ENCODE data around the gene RAB33A. TPM values are rescaled to one million over a fixed set of nuclear protein-coding genes. Genes with fewer than 3 reads are reported as not detected.

Gene RAB33A
- total RNA-seq, 4 donors from 2014 or later, result 0.65 TPM; not detected in 3

DNA sequence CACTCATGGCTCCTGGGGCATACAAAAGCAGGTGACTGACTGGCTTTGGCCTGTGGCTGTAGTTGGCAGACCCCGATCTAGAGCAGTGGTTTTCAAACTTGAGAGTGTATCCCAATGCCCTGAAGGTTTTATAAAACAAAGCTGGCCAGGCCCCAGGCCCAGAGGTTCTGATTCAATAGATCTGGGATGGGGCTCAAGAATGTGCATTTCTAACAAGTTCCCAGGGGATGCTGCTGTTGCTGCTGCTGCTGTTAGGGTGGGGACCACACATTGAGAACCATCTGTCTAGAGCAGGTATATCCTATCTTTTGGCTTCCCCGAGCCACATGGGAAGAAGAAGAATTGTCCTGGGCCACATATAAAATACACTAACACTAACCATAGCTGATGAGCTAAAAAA is 13.5 kb upstream of the RAB33A start:
- intact Hi-C loops (cut with DNase I; ENCODE audit: low total_unique reads), result no loop called here
- H3K4me3 ChIP-seq (ENCODE audit: low read depth, poor library complexity, severe bottlenecking), result no peak overlapping the region
- TF ChIP-seq POLR2A (IDR thresholded peaks at IDR 0.05), result no peak
- TF ChIP-seq, protein P1, sequence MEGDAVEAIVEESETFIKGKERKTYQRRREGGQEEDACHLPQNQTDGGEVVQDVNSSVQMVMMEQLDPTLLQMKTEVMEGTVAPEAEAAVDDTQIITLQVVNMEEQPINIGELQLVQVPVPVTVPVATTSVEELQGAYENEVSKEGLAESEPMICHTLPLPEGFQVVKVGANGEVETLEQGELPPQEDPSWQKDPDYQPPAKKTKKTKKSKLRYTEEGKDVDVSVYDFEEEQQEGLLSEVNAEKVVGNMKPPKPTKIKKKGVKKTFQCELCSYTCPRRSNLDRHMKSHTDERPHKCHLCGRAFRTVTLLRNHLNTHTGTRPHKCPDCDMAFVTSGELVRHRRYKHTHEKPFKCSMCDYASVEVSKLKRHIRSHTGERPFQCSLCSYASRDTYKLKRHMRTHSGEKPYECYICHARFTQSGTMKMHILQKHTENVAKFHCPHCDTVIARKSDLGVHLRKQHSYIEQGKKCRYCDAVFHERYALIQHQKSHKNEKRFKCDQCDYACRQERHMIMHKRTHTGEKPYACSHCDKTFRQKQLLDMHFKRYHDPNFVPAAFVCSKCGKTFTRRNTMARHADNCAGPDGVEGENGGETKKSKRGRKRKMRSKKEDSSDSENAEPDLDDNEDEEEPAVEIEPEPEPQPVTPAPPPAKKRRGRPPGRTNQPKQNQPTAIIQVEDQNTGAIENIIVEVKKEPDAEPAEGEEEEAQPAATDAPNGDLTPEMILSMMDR (IDR thresholded peaks at IDR 0.05), result no peak
- WGBS, 2 donors, result 68 to 69% methylated on average over 2 of the region's 2 CpGs
- no peak for DNase-seq (ENCODE audit: low spot score in 2 of 2)

DNA sequence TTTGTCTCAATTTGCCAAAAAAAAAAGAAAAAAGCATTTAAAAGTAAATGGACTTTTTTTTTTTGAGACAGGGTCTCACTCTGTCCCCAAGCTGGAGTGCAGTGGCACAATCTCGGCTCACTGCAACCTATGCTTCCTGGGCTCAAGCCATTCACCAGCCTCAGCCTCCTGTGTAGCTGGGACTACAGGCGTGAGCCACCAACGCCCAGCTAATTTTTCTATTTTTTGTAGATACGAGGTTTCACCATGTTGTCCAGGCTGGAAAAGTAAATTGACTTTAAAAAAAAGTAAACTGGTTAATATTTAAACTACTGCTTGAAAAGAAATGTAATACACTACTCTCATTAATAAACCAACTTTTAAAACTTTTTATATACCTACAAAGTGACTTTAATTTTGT is 12.0 kb upstream of the RAB33A start:
- 77 to 92% methylated on average over 4 of the region's 4 CpGs for WGBS, 2 donors
- no peak for DNase-seq (ENCODE audit: low spot score in 2 of 2)
- no peak for TF ChIP-seq POLR2A (IDR thresholded peaks at IDR 0.05)
- TF ChIP-seq, protein P1 (IDR thresholded peaks at IDR 0.05), result no peak
- no peak overlapping the region for H3K4me3 ChIP-seq (ENCODE audit: low read depth, poor library complexity, severe bottlenecking)
- intact Hi-C loops (cut with DNase I; ENCODE audit: low total_unique reads), result no loop called here

DNA sequence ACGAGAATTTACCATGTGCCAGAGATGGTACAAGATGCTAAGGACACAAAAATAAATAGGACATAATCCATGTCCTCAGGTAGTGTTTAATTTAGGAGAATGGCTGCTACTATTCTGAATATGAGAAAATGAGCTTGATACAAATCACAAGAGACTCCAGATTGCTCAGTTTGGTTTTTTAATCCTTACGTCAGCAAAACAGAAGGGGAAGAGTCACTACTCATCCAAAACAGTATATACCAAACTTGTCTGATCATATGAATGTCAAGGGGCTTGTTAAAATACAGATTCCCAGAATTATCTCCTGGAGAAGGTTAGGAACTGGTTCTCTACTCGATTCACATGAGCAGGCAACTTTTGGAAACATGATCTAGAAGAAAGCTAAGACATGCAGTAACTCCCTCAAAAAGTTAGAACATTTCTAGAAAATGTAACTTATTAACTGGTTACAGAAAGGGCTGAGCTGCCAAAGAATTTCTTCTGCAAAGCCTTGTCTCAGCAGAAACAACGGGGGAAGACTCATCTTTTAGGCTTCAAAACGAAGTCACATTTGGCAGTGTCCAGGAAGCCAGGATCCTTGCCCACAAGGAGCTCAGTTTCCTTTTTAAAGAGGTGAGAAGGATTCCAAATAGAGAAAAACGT is 9.5 kb upstream of the RAB33A start:
- TF ChIP-seq, protein P1 (IDR thresholded peaks at IDR 0.05), result no peak
- TF ChIP-seq POLR2A (IDR thresholded peaks at IDR 0.05), result no peak
- 44 to 45% methylated on average over 6 of the region's 6 CpGs for WGBS, 2 donors
- intact Hi-C loops (cut with DNase I; ENCODE audit: low total_unique reads), result no loop called here
- H3K4me3 ChIP-seq (ENCODE audit: low read depth, poor library complexity, severe bottlenecking), result no peak overlapping the region
- DNase-seq (ENCODE audit: low spot score in 2 of 2), result no peak

DNA sequence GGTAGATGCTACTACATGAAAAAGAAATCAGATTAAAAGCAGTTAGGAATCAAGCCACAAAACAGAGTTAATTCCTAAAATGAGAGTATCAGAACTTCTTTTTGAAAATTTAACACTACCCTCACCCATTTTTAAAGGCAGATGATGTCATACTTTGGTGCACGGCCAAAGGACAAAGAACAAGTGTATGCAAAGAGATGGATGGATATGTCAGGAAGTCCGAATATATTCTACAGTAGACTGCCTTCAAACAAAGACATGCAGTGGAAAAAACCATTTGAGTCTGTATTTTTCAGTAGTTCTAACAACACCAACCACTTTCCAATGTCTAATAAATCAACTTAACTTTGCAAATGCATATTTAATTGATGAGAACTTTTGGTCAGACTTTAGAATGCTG is 8.4 kb upstream of the RAB33A start:
- H3K4me3 ChIP-seq (ENCODE audit: low read depth, poor library complexity, severe bottlenecking), result no peak overlapping the region
- 71 to 75% methylated on average over 2 of the region's 2 CpGs for WGBS, 2 donors
- TF ChIP-seq, protein P1 (IDR thresholded peaks at IDR 0.05), result no peak
- TF ChIP-seq POLR2A (IDR thresholded peaks at IDR 0.05), result no peak
- intact Hi-C loops (cut with DNase I; ENCODE audit: low total_unique reads), result no loop called here
- DNase-seq (ENCODE audit: low spot score in 2 of 2), result no peak

DNA sequence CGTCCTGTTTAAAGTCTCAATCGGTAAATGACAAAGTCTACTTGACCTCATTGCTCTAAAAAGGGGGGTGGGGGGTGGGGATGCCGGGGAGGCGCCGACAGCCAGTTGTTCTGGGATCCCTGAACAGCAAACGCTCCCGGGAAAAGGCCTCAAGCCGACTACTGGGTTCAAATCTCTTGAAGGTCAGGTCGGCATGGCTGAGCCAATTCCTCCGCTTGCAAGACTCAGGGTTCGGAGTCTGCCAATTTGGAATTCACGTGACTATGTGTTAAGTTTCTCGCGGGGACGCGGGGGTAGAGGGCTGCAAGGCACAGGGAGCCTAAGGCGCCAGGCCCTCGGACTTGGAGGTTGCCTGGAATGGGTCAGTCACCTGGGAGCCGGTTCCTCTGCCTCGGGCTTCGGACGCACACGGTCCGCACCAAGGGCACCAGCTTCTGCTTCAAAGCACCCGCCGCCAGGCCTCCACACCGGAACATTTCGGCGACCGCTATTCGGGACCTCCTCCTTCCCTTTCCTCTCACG is 6.5 kb upstream of the RAB33A start:
- TF ChIP-seq, protein P1 (IDR thresholded peaks at IDR 0.05), result no peak
- no peak for TF ChIP-seq POLR2A (IDR thresholded peaks at IDR 0.05)
- DNase-seq (ENCODE audit: low spot score in 2 of 2), result peak in 1 of 2 donors; percentile 39
- intact Hi-C loops (cut with DNase I; ENCODE audit: low total_unique reads), result no loop called here
- H3K4me3 ChIP-seq (ENCODE audit: low read depth, poor library complexity, severe bottlenecking), result peak overlapping the region; percentile 32
- WGBS, 2 donors, result 1 to 54% methylated on average over 25 to 32 of the region's 32 CpGs

Measured in lower leg skin (tissue), 4 donors.